NOMO-1 (cell line): Measurements from ENCODE around the gene TMEM18.

Source experiments
- DNase-seq, 2 experiments: peaks; one replicate each; lab custom pipeline; 2025; ENCODE audit not compliant: unreplicated experiment in 2 of 2; lab: John Stamatoyannopoulos, UW

The TMEM18 gene

GRCh38 chr2:653645-654425, 23.4 kb downstream of the TMEM18 start:
- no peak for DNase-seq

- DNase-seq: no peak
Observed at GRCh38 chr2:652881-653480, 24.2 kb downstream of the TMEM18 start.

DNA sequence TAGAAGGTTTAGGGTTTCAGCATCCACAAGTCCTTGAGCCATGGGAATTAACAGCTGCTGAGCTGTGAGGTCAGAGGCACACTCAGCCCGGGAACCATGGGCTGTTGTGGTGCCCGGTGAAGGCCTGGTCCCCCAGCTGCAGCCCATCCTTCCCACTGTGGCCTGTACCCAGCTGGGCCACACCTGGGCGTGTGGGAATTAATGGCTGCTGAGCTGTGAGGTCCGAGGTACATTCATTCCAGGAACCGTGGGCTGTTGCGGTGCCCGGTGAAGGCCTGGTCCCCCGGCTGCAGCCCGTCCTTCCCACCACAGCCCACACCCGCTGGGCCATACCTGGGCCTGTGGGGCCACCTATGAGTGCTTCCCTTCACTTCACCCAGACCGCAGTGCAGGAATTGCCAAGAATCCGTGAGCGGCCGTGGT, 25.2 kb downstream of the TMEM18 start:
- DNase-seq: no peak

GRCh38 chr2:650343-651310, 26.6 kb downstream of the TMEM18 start:
- DNase-seq: no peak

GRCh38 chr2:649426-650342, 27.5 kb downstream of the TMEM18 start:
- no peak for DNase-seq

GRCh38 chr2:648476-649424, 28.5 kb downstream of the TMEM18 start:
- DNase-seq: no peak

GRCh38 chr2:647691-648231, 29.4 kb downstream of the TMEM18 start:
- DNase-seq: no peak

DNA sequence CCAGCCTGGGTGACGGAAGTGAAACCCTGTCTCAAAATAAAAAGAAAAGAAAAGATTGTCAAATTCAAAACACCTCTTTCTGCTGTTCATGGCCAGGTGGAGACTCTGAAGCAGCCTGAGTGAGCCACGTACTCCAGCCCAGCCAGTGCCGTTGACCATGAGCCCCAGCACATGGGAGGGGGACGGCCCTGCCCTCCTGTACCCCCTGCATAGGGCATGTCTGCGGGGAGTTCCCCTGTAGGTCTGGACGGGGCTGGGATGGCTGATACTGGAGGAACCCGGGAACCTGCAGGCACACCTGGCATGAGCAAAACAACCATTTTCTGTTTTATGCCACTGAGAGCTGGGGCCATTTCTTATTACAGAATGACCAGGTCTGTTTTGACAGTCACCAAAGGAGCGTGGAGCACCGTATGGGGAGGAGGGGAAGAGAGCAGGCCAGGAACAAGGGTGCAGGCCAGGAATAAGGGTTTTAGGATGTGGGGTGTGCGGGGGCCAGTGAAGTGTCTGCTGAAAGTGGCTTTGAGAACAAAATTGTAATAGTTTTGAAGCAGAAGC, 30.1 kb downstream of the TMEM18 start:
- DNase-seq: no peak

- DNase-seq: no peak
Observed at GRCh38 chr2:644871-645270, 32.3 kb downstream of the TMEM18 start.

- DNase-seq: no peak
Observed at GRCh38 chr2:643761-644160, 33.4 kb downstream of the TMEM18 start.

- DNase-seq: no peak
Observed at GRCh38 chr2:643334-643733, 33.9 kb downstream of the TMEM18 start.

DNA sequence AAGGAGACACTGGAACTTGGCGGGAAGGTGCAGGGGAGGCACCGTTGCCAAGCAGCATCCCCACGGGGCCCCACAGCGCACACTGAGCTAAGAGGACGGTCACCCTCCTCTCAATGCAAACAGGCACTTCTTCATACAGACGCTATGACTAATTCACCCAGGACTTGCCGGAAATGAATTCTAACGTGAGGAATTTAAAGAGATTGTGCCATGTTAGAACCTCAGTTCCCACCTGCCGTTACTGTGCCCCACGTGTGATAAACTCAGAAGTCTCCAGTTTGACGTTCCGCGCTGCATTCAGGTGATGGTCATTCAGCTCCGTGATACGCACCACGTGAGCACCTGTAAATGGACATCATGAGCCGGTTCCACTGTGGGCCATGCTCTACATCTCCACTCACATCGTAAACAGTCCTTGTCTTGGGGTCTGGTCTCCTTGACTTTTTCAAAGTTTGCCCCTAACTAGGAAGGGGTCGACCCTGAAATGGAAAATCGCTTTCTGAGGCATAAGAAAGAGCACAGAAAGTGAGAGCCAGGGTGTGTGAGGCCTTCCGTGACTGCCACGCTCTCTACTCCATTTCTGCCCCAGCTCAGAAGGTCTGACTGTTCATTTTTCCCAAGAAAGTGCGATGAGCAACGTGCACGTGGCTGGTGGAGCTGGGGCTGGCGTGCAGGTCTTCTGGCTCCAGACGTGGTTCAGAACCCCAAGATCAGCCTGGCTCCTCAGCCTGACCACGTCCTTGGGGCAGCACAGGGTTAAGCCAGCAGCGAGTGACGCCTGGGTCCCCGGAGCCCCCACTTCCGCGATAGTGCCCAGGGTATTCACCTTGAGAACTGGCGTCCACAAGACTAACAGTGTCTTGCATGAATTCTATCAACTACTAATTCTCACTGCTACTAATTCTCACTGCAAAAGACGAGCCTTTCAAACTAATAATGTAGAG, 35.1 kb downstream of the TMEM18 start:
- no peak for DNase-seq

GRCh38 chr2:641164-641871, 35.9 kb downstream of the TMEM18 start:
- DNase-seq: no peak

DNA sequence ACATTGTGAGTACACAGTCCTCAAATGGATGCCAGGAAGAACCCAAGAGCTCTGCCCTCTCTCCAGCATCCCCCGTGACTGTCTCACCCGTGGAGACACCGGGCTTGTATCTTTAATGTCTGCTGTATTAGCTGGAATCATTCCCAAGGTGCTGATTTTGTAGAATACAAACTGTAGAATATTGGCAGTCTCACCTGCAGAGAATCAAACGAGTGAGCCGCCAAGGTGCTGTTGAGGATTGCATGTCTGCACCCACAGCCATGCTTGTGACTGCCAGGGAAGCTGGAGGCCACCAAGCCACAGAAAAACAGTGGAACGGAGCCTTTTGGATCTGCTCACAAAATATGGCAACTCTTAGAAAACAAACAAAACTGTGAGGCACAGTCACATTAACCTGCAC, 37.5 kb downstream of the TMEM18 start:
- no peak for DNase-seq

- no peak for DNase-seq
Observed at GRCh38 chr2:637804-638203, 39.4 kb downstream of the TMEM18 start.

- DNase-seq: no peak
Observed at GRCh38 chr2:637406-637776, 39.8 kb downstream of the TMEM18 start.
